Endothelial cell (in vitro differentiated cells): ENCODE measurements around the gene ARID4B. TPM values are rescaled to one million over a fixed set of nuclear protein-coding genes. Genes with fewer than 3 reads are reported as not detected.

Experiments used
- DNase-seq: peaks from one replicate; pipeline ENCODE4 v3.0.0; 2021; ENCODE audit warnings: low spot score
- H3K27ac Mint-ChIP-seq: one replicate; pipeline ENCODE4 v1.8.0; 2021; ENCODE audit warnings: mixed read lengths, inconsistent platforms; ENCODE audit not compliant: unreplicated experiment
- H3K27me3 Mint-ChIP-seq: one replicate; pipeline ENCODE4 v1.8.0; 2021; ENCODE audit warnings: mild to moderate bottlenecking, moderate library complexity, mixed read lengths, inconsistent platforms; ENCODE audit not compliant: unreplicated experiment
- H3K36me3 Mint-ChIP-seq: one replicate; pipeline ENCODE4 v1.8.0; 2021; ENCODE audit warnings: mild to moderate bottlenecking, low read depth, mixed read lengths, inconsistent platforms; ENCODE audit not compliant: unreplicated experiment
- H3K4me1 Mint-ChIP-seq: one replicate; pipeline ENCODE4 v1.8.0; 2021; ENCODE audit warnings: mild to moderate bottlenecking, mixed read lengths, inconsistent platforms; ENCODE audit not compliant: unreplicated experiment
- H3K4me3 Mint-ChIP-seq: one replicate; pipeline ENCODE4 v1.8.0; 2021; ENCODE audit warnings: mild to moderate bottlenecking, mixed read lengths, inconsistent platforms; ENCODE audit not compliant: unreplicated experiment
- H3K9me3 Mint-ChIP-seq: one replicate; pipeline ENCODE4 v1.8.0; 2021; ENCODE audit warnings: mixed read lengths, inconsistent platforms; ENCODE audit not compliant: unreplicated experiment
- total RNA-seq: library from RNA; stranded (reverse); fragmentation: NEBNext Ultra II Directional; extraction: Animal tissue kit (Norgen Biotek cat#: 25700); gene quantifications from one replicate; pipeline ENCODE4 v1.2.1, GENCODE V29; 2021; ENCODE audit not compliant: unreplicated experiment
- TF ChIP-seq, protein P1 (sequence below): fragments of 200-600 bp; sonication (generic); IDR thresholded peaks from one replicate; pipeline ENCODE4 v1.5.0; 2021; ENCODE audit warnings: antibody characterized with exemption; ENCODE audit not compliant: unreplicated experiment

Gene ARID4B
- total RNA-seq, 1 donor from 2014 or later: 48.2 TPM

DNA sequence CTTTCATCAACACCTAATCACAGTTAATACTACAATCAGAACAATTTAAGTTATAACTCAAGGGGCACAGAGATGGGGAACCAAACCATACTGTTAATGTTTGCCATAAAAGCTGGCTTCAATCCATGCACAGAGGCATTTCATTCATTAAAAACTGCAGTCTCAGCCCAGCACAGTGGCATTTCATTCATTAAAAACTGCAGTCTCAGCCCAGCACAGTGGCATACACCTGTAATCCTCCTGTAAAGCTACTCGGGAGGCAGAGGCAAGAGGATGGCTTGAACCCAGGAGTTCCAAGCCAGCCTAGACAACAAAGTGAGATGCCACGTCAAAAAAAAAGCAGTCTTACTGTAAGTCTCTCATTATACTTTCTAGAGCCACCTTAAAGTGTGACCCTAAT, 29.2 kb downstream of the ARID4B start:
- H3K9me3 Mint-ChIP-seq: no peaks in the 10 kb centered on the region

DNA sequence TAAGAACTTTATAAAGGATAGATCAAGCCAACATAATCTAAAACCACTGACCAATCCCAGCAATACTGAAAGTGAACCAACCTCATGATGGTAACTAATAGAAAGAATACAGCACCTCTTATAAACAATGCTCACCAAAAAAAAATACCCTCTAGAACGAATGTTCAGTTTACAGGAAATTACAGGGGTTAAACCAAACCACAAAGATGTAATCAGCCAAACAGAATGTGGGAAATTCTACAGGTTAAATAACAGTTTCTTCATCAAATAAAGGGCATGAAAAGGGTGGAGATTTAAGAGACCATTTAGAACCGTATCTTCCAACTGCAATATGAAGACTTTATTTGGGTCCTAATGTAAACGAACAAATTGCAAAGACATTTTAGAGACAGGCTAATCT, 30.4 kb downstream of the ARID4B start:
- no peak overlapping the region for H3K27ac Mint-ChIP-seq
- H3K4me3 Mint-ChIP-seq: no peak overlapping the region
- peaks cover 5% of the 10 kb centered on the region for H3K36me3 Mint-ChIP-seq
- no peaks in the 10 kb centered on the region for H3K27me3 Mint-ChIP-seq
- no peak for DNase-seq
- TF ChIP-seq, protein P1, sequence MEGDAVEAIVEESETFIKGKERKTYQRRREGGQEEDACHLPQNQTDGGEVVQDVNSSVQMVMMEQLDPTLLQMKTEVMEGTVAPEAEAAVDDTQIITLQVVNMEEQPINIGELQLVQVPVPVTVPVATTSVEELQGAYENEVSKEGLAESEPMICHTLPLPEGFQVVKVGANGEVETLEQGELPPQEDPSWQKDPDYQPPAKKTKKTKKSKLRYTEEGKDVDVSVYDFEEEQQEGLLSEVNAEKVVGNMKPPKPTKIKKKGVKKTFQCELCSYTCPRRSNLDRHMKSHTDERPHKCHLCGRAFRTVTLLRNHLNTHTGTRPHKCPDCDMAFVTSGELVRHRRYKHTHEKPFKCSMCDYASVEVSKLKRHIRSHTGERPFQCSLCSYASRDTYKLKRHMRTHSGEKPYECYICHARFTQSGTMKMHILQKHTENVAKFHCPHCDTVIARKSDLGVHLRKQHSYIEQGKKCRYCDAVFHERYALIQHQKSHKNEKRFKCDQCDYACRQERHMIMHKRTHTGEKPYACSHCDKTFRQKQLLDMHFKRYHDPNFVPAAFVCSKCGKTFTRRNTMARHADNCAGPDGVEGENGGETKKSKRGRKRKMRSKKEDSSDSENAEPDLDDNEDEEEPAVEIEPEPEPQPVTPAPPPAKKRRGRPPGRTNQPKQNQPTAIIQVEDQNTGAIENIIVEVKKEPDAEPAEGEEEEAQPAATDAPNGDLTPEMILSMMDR: no peak
- H3K4me1 Mint-ChIP-seq: no peaks in the 10 kb centered on the region
- no peaks in the 10 kb centered on the region for H3K9me3 Mint-ChIP-seq

More for the DNA sequence above, 29.2 kb downstream of the ARID4B start:
- H3K27me3 Mint-ChIP-seq: no peaks in the 10 kb centered on the region
- no peak overlapping the region for H3K27ac Mint-ChIP-seq
- no peak for DNase-seq
- no peak overlapping the region for H3K4me3 Mint-ChIP-seq
- TF ChIP-seq, protein P1: no peak
- H3K4me1 Mint-ChIP-seq: no peaks in the 10 kb centered on the region
- H3K36me3 Mint-ChIP-seq: peaks cover 5% of the 10 kb centered on the region

DNA sequence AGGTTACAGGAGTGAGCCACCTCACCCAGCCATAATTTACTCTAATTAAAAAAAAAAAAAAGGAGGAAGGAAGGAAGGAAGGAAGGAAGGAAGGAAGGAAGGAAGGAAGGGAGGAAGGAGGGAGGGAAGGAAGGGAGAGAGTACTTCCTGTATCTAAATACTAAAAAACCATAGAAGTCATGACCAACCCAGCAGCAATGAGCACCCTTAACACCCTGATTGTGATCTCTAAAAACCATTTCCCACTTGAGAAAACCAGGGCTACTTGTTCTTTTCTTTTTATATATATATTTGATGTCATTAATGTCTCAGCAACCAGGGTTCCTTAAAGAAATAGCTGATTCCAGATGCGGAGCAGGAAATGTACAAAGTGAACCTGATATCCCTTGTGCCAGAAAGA, 31.2 kb downstream of the ARID4B start:
- no peak for DNase-seq
- Mint-ChIP-seq H3K27ac (no peak overlapping the region), H3K9me3 (no peaks in the 10 kb centered on the region), H3K4me1 (peaks cover under 1% of the 10 kb centered on the region), H3K27me3 (no peaks in the 10 kb centered on the region), H3K4me3 (no peak overlapping the region), H3K36me3 (peaks cover 5% of the 10 kb centered on the region)
- TF ChIP-seq, protein P1: no peak

DNA sequence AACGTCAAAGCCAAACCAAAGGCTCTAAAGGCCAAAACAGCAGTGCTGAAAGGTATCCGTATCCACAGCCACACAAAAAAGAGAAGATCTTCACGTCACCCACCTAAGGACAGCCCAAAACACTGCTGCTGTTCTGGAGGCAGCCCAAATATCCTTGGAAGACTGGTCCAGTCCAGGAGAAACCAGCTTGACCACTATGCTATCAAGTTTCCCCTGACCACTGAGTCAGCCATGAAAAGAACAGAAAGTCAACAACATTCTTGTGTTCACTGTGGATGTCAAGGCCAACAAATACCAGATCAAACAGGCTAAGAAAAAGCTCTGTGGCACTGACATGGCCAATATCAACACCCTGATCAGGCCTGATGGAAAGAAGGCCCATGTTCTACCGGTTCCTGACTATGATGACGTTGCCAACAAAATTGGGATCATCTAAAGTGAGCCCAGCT, 32.1 kb downstream of the ARID4B start:
- no peak overlapping the region for H3K27ac Mint-ChIP-seq

DNA sequence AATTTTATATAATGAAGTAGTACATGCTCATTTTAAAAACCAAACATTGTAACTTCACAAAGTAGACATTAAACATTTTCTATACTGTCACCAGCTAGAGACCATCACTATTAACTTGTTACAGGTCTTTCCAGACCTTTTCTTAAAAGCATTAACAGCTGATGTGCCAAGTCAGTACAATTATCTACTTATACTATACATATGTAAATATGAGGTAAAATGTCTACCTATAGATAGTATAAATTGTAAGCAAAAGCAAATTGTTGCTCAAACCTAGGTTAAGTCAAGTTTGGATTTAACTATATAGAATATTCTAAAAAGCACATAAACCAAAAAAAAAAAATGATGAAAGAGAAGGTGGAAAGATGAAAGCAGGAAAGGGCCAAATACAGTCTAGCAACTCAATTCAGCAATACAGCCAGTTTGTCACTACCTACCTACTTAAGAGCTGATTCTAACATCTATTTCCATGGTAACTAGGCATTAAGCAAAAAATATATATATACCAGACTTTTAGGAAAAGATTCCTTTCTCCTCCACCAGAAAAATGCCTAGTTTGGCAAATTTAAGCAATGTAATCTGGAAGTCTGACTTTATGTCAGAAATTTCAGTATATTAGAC, 34.5 kb downstream of the ARID4B start:
- Mint-ChIP-seq H3K27ac (peak overlapping the region; percentile 31), H3K27me3 (no peaks in the 10 kb centered on the region), H3K9me3 (no peaks in the 10 kb centered on the region), H3K4me3 (no peak overlapping the region), H3K36me3 (peaks cover 5% of the 10 kb centered on the region), H3K4me1 (peaks cover 7% of the 10 kb centered on the region)
- no peak for DNase-seq
- TF ChIP-seq, protein P1: no peak

More for the DNA sequence above, 32.1 kb downstream of the ARID4B start:
- no peaks in the 10 kb centered on the region for H3K9me3 Mint-ChIP-seq
- DNase-seq: no peak
- H3K36me3 Mint-ChIP-seq: peaks cover 5% of the 10 kb centered on the region
- peaks cover 3% of the 10 kb centered on the region for H3K4me1 Mint-ChIP-seq
- TF ChIP-seq, protein P1: no peak
- H3K27me3 Mint-ChIP-seq: no peaks in the 10 kb centered on the region
- H3K4me3 Mint-ChIP-seq: no peak overlapping the region
